ELR (cell line): Measurements from ENCODE around the gene SLC5A7.

Source experiments
- DNase-seq: peaks from one replicate; pipeline ENCODE4 v3.0.0-alpha.2; 2015; ENCODE audit warnings: low read depth

SLC5A7 gene

DNA sequence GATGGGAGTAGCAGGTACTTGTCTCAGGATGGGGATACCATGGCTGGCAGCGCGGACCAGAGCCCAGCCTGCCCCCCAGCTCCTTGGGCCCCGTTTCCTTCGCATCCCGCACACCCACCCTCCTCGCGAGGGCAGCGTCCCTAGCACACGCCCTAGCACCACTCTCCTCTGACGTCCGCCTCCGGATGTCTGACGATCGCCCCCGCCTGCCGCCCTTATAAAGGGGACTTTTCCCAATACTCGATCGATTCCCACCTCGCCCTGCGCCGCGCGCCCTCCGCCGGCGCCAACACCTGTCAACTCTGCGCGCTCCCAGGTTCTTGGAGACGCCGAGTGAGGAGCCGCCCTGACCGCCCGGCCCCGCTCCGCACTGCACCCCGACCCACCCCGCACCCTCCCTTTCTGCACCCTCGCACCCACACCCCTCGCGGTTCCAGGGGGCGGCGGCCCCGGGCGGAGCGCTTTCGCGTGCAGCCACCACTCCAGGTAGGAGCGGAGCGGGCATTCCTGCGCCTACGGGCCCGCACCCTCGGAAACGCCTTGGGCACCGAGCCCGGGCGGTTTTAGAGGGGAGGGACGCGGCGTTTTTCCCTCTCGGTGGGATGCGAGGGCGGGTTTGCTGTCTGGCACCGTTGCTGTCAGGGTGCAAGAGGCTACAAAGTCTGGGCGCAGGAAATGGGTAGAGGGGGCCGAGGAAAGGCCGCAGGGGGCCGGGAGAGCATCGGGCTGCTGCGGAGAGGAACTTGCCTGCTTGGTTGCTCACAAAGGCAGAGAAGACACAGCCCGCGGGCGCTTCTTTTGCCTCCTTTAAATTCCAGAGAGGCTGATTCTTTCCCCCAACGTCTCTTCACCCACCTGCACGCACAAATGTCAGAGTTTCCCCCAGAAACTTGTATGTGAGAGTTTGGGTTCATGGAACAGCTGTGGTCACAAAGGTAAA is at the start of gene SLC5A7:
TSS of gene SLC5A7 (plus strand) at position 247 of the 940 bp plus-strand sequence. CDS start 1,632 bp downstream, outside the sequence.
- DNase-seq, result no peak

DNA sequence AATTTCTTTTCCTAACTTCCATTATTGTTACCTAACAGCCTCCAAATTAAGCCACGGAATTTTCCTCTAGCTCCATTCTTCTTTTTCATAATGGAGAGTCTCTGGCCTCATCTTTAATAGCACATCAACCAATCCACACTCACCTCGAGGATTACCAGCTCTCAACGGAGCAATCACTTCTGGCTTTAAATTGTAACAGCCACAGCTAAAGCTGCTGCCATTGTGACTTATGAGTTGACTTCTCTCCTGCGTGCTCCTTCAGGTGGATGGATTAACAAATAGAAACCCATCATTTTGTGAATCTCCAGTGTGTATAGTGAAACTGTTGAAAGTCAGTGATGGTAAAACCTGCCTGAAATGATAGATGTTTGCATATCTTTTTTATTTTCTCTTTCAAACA is 24.9 kb upstream of the SLC5A7 start:
- no peak for DNase-seq

DNA sequence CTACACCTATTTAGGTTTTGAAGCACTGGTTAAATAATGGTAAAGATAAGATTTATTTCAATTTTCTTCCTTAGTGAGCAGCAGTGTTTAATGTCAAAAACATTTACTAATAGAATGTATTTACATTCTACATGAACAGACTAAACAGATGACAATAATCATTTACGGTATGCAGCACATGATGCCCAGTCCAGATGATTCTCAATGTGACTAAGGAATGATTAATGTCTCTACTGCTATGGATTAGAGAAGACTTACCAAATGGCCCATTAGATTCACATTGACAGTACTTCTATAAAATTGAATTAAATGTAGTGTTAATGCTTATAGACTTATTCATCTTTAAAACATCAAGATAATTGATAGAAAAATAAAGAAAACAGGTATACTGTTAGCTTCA is 22.1 kb upstream of the SLC5A7 start:
- no peak for DNase-seq

DNA sequence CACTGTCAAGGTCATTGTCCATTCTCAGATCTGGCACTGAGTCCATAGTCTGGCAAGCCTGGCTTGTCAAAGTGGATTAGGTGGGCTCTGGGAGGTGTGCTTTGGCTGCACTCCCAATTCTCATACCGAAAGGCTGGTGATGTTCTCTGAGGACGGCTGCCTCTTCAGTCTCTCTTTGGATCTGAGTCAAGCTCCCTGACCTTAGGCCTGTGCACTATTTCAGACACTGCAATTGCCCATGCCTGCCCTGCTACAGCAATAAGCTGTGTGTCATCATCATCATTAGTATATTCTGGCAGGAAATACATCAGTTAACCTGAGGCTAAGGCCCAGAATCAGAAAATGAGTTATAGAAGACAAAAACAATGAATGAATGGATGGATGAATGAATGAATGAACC is 1.6 kb upstream of the SLC5A7 start:
- DNase-seq, result no peak

DNA sequence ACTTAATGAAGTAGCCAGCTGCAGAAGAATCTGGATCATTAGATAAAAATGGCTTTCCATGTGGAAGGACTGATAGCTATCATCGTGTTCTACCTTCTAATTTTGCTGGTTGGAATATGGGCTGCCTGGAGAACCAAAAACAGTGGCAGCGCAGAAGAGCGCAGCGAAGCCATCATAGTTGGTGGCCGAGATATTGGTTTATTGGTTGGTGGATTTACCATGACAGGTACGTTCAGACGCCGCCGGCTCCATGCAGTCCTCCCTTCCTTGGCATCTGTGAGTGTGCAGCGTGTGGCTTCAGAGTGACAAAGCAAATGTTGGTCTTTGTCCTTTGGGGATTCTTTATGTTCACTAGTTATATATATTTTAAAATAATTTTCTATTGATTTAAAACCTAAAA is 1.8 kb downstream of the SLC5A7 start:
- DNase-seq, result no peak

DNA sequence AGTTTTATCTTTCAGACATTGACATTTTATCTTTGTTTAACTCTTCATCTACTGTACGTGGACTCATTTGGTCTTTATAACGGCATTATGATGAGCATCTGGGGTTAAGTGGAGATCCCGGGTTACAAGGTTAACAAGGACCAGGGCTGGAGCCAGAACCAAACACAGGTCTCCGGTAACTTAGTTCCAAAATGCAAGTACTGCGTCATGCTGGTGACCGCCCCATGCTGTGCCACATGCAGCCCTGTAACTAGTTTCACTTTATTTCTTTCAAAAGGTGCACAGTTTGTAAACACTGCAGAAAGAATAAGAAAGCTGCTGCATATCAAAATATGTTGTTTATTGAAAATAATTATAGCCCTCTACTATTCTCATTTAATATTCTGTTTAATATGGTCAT is 3.1 kb downstream of the SLC5A7 start:
- DNase-seq, result no peak

DNA sequence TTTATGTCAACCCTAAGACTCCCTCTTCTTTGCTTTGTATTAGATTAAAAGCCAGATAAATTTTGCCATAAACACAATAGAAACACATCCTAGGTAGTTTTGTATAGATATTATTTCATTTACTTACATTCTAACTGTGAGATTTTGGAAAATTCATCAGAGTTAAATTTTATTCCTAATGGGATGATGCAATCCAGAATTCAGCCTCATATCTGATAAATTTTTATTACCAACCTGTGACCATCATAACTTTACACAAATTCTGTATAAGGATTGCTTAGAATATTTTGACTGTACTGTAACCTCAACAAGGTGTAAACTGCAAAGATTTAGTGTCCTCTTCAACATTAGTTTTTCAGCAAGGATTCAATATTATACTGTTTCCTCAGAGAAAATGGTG is 4.4 kb downstream of the SLC5A7 start:
- no peak for DNase-seq

DNA sequence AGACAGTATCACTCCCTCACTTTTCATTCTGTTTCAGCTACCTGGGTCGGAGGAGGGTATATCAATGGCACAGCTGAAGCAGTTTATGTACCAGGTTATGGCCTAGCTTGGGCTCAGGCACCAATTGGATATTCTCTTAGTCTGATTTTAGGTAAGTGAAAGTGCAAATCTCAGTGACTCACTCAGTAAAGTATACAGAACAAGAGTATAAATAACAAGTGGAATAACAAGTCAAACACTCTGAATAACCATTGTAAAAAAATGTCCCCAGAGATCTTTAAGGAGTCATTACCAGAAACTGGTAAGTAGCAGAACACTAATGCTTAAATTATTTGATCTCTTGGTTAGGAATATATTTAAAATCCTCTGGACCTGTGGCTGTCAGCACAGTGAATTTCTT is 5.7 kb downstream of the SLC5A7 start:
- DNase-seq, result no peak

DNA sequence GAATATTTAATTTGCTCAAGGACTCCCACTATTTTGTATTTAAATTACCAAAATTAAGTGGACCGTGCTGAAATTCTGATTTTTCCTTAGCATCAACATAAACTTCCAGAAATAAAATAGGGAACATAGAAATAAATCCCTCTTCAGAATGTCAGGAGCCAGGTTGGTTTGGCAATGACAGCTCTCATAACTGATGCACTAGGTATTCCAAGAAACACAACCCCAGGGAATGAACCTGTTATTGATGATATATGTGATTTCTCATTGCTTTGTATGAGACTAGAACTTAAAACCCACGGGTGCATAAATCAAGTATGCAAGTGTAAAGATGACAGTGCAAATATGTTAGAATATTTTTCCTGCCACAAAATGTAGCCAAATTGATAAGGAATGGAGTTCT is 12.8 kb downstream of the SLC5A7 start:
- no peak for DNase-seq

DNA sequence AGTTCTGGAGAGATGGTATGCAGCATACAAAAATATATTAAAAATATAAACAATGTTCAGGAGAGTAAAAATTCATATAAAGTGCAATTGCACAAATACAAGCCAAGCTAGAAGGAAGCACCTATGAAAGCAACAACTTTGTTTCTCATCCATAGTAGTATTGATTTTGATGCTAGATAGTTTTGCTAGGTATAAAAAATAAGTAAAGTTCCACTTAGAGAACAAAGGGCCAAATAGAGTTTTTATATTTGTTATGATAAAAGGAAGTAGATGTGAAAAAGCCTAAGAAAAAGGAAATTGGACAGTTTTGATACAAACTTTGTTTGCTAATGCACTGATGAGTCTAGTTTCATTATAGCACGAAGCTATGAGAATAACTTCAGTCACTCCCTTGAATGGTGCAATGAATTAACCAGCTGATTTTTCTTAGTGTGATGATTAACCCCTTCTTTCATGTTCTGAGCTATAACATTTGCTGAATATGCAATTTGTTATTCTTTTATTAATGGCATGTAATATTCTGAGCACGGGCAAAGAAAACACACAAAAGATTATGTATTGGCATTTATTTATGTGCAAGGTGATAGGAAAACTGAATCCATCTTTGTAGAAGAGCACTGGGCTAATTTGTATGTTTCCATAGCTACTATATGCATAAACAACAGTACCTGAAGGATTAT is 24.7 kb downstream of the SLC5A7 start:
- DNase-seq, result no peak

DNA sequence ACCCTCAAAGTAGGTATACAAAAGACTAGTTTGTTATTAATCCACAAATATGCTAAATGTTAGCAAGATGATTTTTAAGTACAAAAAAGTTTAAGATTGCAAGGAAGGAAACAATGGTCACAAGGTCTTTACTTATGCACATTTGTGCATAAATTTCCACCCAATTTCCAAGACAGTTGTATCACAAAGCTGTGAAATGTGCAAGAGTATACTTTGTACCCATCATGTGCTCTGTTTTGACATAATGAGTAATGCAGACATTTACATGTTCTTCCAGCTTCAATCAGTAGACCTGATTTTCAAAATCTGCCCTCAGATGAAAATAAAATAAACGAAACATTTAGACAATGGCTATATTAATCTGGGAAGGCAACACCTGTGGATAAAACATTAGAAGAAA is 27.0 kb downstream of the SLC5A7 start:
- DNase-seq, result no peak

DNA sequence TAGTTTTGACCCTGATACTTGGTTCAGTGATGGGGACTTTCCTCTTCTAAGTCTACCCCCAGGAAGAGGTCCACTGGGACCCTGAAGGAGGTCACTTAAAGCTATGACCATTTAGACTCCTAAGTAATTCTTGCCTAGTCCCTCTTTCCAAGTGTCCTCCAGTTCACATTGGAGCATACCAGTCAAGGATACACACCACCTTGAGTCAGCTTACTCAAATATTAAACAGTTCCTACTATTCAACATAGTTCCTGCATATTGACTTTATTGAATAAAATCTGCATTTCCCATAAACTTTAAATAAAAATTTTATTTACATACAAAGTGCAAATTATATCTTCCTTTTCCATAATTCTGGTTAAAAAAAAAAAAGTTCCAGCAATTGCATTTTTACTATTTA is 36.3 kb downstream of the SLC5A7 start:
- DNase-seq, result no peak

DNA sequence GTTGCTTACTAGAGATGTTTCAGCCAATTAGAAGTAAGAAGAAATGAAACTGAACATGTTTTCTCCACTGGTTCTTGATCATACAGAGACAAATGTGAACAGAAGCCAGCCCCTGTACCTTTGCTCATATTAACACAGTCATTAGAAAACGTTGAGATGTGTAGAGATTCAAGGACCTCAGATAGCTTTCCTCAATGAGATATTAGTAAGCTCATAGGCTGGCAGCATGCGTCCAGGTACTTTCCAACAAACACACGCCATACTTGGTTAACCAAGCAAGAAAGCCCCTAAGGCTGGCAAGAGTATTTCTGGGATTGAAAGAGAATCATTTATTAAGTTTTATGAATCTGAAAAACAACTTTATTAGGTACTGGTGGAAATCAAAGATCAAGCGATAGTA is 37.5 kb downstream of the SLC5A7 start:
- no peak for DNase-seq

DNA sequence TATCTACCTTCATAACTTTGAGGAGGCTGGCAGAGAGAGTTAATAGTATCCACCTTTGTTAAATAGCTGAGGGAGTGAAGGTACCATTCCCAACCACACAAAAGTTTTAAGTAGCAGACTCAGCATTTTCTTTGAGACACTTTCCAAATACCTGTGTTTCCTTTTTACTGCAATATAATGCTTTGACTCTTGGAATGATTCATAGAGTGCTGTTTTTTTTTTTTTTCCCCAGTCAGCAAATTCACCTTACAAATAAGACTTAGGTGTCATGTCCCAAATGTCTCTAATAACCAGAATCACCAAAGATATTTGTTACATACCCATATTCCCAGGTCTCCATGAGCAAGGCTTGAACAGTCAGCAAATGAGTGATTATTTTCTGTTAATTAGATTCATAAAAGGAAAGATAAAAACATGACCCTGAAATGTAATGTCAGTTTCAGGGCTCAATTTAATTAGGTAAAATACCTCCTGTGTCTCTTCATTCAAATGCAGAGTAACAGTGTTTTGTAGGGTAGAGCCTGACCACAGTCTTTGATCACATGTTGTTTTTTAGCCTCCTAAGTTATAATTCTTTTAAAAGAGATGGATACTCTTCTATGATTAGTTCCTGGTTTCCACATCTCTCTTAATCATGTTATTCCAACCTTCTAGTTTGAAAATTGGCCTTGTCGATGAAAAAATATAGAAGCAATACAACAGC is 39.9 kb downstream of the SLC5A7 start:
- DNase-seq, result no peak

DNA sequence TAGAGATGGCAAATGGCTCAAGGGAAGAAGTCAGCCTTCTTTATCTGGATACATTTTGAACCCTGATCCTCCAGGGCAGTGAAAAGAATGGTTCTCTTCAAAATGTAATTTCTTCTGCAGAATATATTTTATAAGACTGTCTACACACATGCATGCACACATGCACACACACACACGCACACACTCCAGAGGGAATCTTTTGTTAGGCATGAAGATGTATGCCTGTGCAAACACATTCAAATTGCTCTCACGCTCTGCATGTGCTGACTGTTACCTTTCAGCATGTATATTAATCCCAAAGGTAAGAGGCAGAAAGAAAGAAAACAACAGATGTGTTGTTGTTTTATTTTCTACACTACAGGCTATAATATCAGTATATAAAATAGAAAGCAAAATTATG is 43.2 kb downstream of the SLC5A7 start:
- no peak for DNase-seq

DNA sequence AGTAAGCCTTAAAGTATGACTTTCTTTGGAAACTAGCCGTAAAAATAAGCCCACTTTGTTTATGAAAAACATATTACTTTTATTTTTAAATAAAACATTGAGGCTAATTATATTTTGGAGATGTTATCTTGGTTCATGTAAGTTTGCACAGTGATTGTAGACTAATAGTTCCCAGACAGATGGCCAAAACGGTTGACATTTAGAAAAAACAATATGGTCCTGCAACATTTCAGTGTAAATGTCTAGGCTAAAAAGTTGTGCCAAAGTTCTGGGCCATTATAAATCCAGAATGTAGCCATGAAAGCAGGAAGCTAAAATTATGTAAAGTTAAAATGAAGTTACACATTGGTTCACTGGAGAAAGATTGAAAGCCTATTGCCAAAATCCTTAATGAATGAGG is 43.6 kb downstream of the SLC5A7 start:
- no peak for DNase-seq

DNA sequence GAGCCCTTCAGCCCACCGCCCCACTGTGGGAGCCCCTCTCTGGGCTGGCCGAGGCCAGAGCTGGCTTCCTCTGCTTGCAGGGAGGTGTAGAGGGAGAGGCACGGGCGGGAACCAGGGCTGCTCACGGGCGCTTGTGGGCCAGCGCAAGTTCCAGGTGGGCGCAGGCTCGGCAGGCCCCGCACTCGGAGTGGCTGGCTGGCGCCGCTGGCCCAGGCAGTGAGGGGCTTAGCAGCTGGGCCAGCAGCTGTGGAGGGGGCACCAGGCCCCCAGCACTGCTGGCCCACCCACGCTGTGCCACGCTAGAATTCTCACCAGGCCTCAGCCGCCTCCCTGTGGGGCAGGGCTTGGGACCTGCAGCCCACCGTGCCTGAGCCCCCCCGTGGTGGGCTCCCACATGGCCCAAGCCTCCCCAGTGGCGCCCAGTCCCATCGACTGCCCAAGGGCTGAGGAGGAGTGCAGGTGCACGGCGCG is 45.2 kb downstream of the SLC5A7 start:
- no peak for DNase-seq

DNA sequence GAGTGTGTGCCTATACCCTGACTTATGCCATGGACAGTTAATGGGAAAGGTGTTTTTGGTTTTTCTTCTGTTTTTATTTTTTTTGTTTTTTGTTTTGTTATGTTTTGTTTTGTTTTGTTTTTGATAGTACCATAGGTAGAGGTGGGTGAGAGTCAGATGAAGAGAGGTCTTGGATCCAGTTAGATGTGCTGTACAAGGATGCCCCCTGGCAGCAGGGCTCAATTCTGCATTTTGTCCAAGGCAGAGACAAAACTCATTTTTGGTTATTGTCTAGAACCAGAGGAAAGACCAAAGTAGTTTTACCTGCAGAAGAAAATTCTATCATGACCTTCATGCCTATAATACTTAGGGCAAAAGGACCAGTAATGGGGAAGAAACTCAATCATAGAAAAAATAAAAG is 48.5 kb downstream of the SLC5A7 start:
- no peak for DNase-seq

DNA sequence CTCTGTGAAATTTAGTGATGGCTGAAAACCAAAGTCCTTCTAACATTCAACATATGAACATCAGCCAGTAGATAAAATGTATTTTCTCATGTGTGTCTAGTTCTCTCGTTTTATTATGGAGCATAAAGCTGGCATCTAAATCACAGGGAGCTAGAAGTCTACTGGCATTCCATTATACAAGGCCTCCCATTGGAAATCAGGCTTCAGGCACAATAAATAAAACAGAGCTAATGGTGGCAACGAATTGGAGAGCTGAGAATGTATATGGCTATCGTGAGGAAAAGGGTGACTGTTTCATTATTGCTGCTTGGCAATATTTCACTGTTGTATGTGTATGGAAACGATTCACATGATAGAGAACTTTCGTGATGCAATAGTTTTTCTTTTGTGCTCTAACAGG is 62.4 kb downstream of the SLC5A7 start:
- no peak for DNase-seq

DNA sequence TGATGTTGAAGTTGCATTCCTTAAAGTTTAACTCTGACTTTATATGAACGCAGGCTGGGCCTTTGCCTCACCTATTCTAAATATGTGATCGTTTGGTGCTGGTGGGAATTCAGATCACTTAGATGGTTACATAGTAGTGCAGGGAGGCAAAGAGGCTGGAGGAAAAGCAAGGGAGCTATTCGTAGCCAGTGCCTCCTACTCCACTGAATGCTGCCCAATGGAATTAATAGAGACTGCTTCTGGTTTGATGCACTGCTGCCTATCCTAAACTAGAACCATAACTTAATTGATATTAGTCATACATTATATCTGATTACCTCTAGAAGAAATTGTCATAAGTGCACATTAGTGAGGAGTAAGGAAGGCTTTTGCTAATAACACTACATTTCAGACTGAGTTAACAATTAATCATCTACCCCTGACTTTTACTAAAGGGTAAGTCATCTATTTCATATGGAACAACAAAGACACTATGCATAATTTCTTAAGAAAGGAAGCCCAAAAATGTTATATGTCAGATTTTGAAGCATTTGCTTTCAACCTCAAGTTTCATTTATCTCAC is 72.3 kb downstream of the SLC5A7 start:
- DNase-seq, result no peak

DNA sequence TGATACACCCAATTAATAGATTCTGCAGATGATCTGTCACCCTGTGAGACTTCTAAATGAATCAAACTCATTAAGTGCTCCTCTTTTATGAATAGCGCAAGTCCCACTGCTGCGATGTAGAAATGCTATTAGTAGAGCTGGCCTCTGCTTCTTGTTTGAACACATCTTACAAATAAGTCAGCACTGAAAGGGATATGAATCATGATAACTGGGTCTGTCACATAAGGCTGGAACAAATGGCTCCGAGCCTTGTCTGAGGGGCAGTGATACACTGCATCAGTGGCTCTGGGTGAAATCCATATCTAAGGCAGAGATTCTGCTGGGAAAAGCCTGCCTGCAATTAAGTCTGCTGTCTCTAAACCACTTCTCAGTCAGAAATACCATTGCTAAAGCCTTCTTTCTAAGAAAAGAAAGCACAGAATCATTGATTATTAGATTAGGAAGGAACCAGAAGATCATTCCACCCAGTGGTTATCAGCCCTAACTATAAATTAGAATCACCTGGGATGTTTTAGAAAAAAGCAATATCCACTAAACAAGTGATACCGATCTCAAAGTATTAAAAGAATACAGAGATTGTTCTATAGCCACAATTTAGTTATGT is 75.2 kb downstream of the SLC5A7 start:
- DNase-seq, result no peak
